22Rv1 (cell line): Measurements from ENCODE around the gene PIH1D1.

Source experiments
- ZFX ChIP-seq: fragments of 450-650 bp; IDR thresholded peaks from 2 replicates; pipeline ENCODE4 v1.6.1; 2017; ENCODE audit warnings: antibody characterized with exemption, borderline replicate concordance
- TF ChIP-seq, protein P1 (sequence below): fragments of 450-650 bp; IDR thresholded peaks from 2 replicates; pipeline ENCODE4 v1.5.1; 2017; ENCODE audit warnings: mild to moderate bottlenecking

- TF ChIP-seq, protein P1, sequence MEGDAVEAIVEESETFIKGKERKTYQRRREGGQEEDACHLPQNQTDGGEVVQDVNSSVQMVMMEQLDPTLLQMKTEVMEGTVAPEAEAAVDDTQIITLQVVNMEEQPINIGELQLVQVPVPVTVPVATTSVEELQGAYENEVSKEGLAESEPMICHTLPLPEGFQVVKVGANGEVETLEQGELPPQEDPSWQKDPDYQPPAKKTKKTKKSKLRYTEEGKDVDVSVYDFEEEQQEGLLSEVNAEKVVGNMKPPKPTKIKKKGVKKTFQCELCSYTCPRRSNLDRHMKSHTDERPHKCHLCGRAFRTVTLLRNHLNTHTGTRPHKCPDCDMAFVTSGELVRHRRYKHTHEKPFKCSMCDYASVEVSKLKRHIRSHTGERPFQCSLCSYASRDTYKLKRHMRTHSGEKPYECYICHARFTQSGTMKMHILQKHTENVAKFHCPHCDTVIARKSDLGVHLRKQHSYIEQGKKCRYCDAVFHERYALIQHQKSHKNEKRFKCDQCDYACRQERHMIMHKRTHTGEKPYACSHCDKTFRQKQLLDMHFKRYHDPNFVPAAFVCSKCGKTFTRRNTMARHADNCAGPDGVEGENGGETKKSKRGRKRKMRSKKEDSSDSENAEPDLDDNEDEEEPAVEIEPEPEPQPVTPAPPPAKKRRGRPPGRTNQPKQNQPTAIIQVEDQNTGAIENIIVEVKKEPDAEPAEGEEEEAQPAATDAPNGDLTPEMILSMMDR, result no peak
- TF ChIP-seq ZFX, result no peak
Measured at GRCh38 chr19:49398931-49399330, 52.7 kb downstream of the PIH1D1 start.
